ENCODE measurements around the gene TRMT61A.
"Not testable (repeated sequence)": the region's sequence is repeated elsewhere in the genome, so short reads cannot be mapped to it uniquely, and the experiment has no call there.

TRMT61A gene

GRCh38 chr14:103509864-103510723 is 18.9 kb upstream of the TRMT61A start:
- no peak for DNase-seq

GRCh38 chr14:103510724-103511693 is 18.0 kb upstream of the TRMT61A start:
- no peak for DNase-seq

DNA sequence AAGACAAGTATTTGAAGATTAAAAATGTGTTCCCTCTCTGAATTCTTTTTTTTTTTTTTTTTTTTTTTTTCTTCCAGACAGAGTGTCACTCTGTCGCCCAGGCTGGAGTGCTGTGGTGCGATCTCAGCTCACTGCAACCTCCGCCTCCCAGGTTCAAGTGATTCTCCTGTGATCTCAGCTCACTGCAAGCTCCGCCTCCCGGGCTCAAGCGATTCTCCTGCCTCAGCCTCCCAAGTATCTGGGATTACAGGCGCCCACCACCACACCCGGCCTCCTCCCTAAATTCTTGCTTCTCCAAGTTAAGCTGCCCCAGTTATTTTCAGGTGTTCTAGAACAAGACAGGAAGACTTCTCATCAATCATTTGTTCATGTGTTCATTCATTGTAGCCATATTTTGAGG is 16.8 kb upstream of the TRMT61A start:
- DNase-seq, result not testable (repeated sequence)

- peak; percentile 93 for DNase-seq
Observed at GRCh38 chr14:103512701-103513611, 16.0 kb upstream of the TRMT61A start.

- DNase-seq, result no peak
Observed at GRCh38 chr14:103514596-103515421, 14.2 kb upstream of the TRMT61A start.

DNA sequence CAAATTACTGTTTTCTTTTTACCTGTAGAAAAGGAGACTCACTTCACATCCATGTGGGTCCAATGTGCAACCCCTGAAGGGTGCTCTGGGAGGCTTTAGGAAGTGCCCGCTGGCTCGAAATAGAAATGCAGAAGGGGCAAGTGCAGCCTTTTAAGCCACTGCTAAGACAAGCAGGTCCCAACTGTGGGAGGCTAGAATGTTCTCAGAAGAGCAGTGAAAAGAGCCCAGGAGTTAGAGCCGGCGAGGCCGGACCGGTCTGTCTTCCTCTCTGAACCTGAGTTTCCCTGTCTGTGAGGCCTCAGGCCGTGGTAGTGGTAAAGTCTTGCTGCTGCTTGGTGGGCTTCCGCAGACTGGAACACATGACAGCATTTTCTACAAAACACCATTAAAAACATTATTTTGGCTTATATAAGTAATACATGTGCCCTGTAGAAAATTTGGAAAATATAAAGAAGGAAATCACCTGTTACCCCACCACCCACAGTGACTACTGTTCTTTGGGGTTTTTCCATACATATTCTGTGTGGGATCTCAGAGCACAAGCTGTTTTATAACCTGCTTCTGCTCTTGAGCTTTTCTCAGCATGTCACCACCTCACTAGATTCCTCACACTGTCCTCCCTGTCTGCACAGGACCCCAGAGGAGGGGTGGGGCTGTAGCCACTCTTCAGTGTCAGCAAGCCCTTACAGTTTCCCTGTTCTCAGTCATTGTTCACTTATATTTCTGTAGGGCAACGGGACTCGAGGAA is 12.4 kb upstream of the TRMT61A start:
- no peak for DNase-seq

DNA sequence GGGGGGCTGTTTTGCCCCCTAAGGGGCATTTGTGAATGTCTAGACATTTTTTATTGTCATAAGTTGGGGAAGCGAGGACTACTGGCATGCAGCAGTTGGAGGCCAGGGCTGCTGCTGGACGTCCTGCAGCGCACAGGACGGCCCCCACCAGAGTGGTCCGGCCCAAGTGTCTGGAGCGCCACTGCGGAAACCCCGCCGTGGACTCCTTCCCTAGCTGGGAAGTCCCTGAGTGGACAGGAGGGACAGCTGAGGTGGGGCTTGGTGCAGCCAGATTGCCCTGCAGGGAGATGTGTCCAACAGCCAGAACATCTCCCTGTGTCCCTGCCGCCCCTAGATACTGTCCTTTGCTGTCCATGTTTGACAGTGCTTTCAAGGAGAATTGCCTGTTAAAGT is 11.8 kb upstream of the TRMT61A start:
- no peak for DNase-seq

GRCh38 chr14:103517721-103518421 is 11.1 kb upstream of the TRMT61A start:
- DNase-seq, result no peak

- DNase-seq, result peak; percentile 73
Observed at GRCh38 chr14:103518422-103519042, 10.5 kb upstream of the TRMT61A start.

GRCh38 chr14:103519043-103519836 is 9.8 kb upstream of the TRMT61A start:
- no peak for DNase-seq

- no peak for DNase-seq
Observed at GRCh38 chr14:103519837-103520212, 9.2 kb upstream of the TRMT61A start.

DNA sequence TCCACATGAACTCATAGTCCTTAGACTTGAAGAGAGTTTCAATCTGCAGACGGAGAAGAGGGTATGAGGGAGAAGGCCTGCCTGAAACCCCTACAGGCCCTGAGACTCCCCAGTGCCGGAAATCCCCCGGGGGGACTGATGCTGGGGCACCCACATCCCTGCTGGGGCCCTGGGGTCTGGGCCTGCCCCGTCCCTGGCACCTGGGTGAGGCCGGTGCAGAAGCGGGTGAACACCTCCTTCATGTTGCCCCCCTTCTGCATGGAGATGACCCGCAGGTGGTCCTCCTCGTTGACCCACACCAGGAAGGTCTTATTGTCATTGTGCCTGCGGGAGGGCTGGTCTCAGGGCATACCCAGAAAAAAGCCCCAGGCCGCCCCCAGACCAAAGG is 8.7 kb upstream of the TRMT61A start:
- DNase-seq, result no peak

DNA sequence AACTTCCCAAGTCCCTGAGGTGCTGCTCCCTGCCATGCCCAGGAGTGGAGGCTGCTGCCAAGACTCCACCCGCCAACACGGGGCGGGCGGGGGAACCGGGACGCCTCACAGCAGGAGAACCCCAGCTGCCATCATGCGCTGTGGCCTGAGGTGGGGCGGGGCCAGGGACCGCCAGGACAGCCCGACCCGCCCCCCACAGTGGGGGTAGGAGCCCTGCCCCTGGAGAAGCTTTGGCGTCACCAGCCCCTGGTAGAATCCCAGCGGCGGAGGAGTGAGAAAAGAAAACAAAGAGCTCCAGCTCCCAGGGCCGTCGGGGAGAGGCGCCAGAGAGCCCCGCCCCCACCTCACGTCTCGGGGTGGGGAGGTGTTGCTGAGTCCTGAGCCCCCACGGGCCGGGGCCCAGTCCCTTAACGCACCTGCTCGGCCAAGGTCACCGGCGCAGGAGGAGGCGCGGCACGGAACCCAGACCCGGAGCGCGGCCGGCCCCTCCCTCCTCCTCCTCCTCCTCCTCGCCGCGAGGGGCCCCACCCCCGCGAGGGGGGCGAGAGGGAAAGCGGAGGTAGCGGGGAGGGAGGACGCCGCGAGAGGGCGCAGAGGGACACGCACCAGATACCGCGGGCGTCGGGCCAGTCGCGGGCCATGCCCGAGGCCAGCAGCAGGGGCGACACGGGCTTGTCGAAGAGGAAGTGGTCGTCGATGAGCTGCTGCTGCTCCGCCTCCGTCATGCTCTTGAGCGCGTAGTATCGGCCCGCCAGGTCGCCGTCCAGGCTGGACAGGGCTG is 8.1 kb upstream of the TRMT61A start:
- peak; percentile 98 for DNase-seq

- DNase-seq, result peak; percentile 58
Observed at GRCh38 chr14:103521438-103521950, 7.5 kb upstream of the TRMT61A start.

GRCh38 chr14:103521951-103522563 is 6.9 kb upstream of the TRMT61A start:
- peak; percentile 52 for DNase-seq

GRCh38 chr14:103522649-103523574 is 6.1 kb upstream of the TRMT61A start, which contains the start of gene CKB:
Gene CKB (minus strand): TSS chr14:103522830. CDS start chr14:103522493, 337 bp downstream.
- peak; percentile 94 for DNase-seq

All from COR-L47 (cell line).